KMS-11 (cell line): ENCODE data around the gene KIF26B.

Experiments used
- H2AFZ ChIP-seq: fragments of 200-600 bp; sonication (generic); 2 replicates; pipeline ENCODE4 v1.6.1; 2016; ENCODE audit warnings: antibody characterized with exemption, mixed run types, low read depth
- H3K27ac ChIP-seq: fragments of 200-600 bp; sonication (generic); 2 replicates; pipeline ENCODE4 v1.6.1; 2016; ENCODE audit warnings: mild to moderate bottlenecking, mixed run types
- H3K27me3 ChIP-seq: fragments of 200-600 bp; sonication (generic); 2 replicates; pipeline ENCODE4 v1.6.1; 2017; ENCODE audit warnings: mild to moderate bottlenecking, low read depth, mixed run types, moderate library complexity; ENCODE audit not compliant: insufficient read depth
- H3K36me3 ChIP-seq: fragments of 200-600 bp; sonication (generic); 2 replicates; pipeline ENCODE4 v1.6.1; 2017; ENCODE audit warnings: mild to moderate bottlenecking, mixed run types; ENCODE audit not compliant: insufficient read depth
- H3K4me1 ChIP-seq: fragments of 200-600 bp; sonication (generic); 2 replicates; pipeline ENCODE4 v1.6.1; 2016; ENCODE audit warnings: mild to moderate bottlenecking, low read depth, mixed run types; ENCODE audit not compliant: poor library complexity, severe bottlenecking
- H3K4me2 ChIP-seq: fragments of 200-600 bp; sonication (generic); 2 replicates; pipeline ENCODE4 v1.7.0; 2016; ENCODE audit warnings: mild to moderate bottlenecking, mixed run types
- H3K4me3 ChIP-seq: fragments of 200-600 bp; sonication (generic); IDR thresholded peaks from 2 replicates; pipeline ENCODE4 v1.6.1; 2017; ENCODE audit warnings: low read depth, low read length, mixed read lengths; ENCODE audit not compliant: insufficient read depth
- H3K79me2 ChIP-seq: fragments of 200-600 bp; sonication (generic); 2 replicates; pipeline ENCODE4 v1.6.1; 2016; ENCODE audit warnings: low read depth, mixed run types; ENCODE audit not compliant: insufficient read depth
- H3K9ac ChIP-seq: fragments of 200-600 bp; sonication (generic); 2 replicates; pipeline ENCODE4 v1.6.1; 2016; ENCODE audit warnings: mild to moderate bottlenecking, mixed run types
- H4K20me1 ChIP-seq: fragments of 200-600 bp; sonication (generic); 2 replicates; pipeline ENCODE4 v1.6.1; 2016; ENCODE audit warnings: mild to moderate bottlenecking, mixed run types; ENCODE audit not compliant: insufficient read depth
- CTCF ChIP-seq: fragments of 200-600 bp; sonication (generic); conservative IDR thresholded peaks from 2 replicates; pipeline ENCODE4 v1.6.1; 2017; ENCODE audit warnings: low read depth, mild to moderate bottlenecking, antibody characterized with exemption, low read length, moderate library complexity, mixed read lengths

Gene KIF26B

GRCh38 chr1:245609354-245610150, 454.8 kb downstream of the KIF26B start:
- Histone ChIP-seq H3K4me1 (no peaks in the 10 kb centered on the region), H2AFZ (no peak overlapping the region), H4K20me1 (no peaks in the 10 kb centered on the region), H3K4me2 (no peak overlapping the region), H3K27me3 (no peaks in the 10 kb centered on the region), H3K79me2 (no peaks in the 10 kb centered on the region), H3K27ac (no peak overlapping the region), H3K4me3 (no peak overlapping the region), H3K36me3 (no peaks in the 10 kb centered on the region), H3K9ac (no peak overlapping the region)
- TF ChIP-seq CTCF: no peak

DNA sequence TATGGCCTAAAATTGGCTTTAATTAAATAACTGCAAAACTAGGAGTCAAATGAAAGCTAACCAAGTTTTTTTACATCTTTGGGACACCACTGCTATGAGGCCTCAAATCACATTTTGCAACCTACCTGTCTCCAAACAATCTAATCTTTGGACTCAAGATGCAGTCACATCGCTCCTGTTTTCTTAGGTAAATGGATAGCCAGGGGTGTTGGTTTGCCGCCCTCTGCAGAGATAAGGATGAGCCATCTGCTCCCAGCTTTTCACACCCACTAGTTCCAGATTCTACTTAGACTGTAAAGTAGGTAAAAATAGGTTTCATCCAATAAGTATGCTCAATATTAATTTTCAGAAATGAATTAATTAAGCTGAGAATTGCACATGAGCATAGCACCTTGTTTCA, 456.5 kb downstream of the KIF26B start:
- H3K79me2 ChIP-seq: no peaks in the 10 kb centered on the region
- no peaks in the 10 kb centered on the region for H3K36me3 ChIP-seq
- H3K27me3 ChIP-seq: no peaks in the 10 kb centered on the region
- no peak overlapping the region for H3K27ac ChIP-seq
- H3K4me1 ChIP-seq: no peaks in the 10 kb centered on the region
- no peaks in the 10 kb centered on the region for H4K20me1 ChIP-seq
- no peak overlapping the region for H2AFZ ChIP-seq
- TF ChIP-seq CTCF: no peak
- H3K9ac ChIP-seq: no peak overlapping the region
- H3K4me2 ChIP-seq: no peak overlapping the region
- H3K4me3 ChIP-seq: no peak overlapping the region

- H3K79me2 ChIP-seq: no peaks in the 10 kb centered on the region
- H3K4me1 ChIP-seq: no peaks in the 10 kb centered on the region
- no peak overlapping the region for H3K4me3 ChIP-seq
- H4K20me1 ChIP-seq: no peaks in the 10 kb centered on the region
- H3K36me3 ChIP-seq: no peaks in the 10 kb centered on the region
- no peak overlapping the region for H3K4me2 ChIP-seq
- H2AFZ ChIP-seq: no peak overlapping the region
- no peaks in the 10 kb centered on the region for H3K27me3 ChIP-seq
- no peak overlapping the region for H3K27ac ChIP-seq
- H3K9ac ChIP-seq: no peak overlapping the region
- TF ChIP-seq CTCF: no peak
Measured at GRCh38 chr1:245614476-245614875, 459.7 kb downstream of the KIF26B start.

DNA sequence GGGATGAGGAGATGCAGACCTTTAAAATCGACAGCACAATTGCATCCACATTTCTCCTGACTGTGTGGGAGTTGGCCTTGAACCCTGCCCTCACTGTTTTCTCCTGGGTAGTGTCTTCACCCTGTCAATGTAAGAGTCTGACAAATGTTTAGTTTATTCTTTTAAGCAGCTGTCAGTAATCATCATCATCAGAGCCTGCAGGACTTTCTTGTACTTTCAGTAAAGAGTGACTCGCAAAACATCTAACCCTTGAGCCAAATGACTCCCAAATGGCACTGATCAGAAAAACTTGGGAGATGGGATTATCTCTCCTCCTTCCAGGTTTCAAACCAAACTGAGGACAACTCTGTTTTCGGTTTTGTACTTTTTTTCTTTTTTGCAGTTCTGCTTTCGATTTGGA, 460.2 kb downstream of the KIF26B start:
- no peaks in the 10 kb centered on the region for H3K27me3 ChIP-seq
- no peak overlapping the region for H3K27ac ChIP-seq
- no peak overlapping the region for H3K9ac ChIP-seq
- no peaks in the 10 kb centered on the region for H3K36me3 ChIP-seq
- no peak overlapping the region for H3K4me2 ChIP-seq
- no peak overlapping the region for H2AFZ ChIP-seq
- no peaks in the 10 kb centered on the region for H3K4me1 ChIP-seq
- H3K79me2 ChIP-seq: no peaks in the 10 kb centered on the region
- no peaks in the 10 kb centered on the region for H4K20me1 ChIP-seq
- TF ChIP-seq CTCF: no peak
- H3K4me3 ChIP-seq: no peak overlapping the region
